Measurements from ENCODE around the gene LARGE2. TPM values are rescaled to one million over a fixed set of nuclear protein-coding genes. Genes with fewer than 3 reads are reported as not detected.

Gene LARGE2
- total RNA-seq, 3 donors from 2014 or later: 5.9 to 6.3 TPM; not detected in 1

DNA sequence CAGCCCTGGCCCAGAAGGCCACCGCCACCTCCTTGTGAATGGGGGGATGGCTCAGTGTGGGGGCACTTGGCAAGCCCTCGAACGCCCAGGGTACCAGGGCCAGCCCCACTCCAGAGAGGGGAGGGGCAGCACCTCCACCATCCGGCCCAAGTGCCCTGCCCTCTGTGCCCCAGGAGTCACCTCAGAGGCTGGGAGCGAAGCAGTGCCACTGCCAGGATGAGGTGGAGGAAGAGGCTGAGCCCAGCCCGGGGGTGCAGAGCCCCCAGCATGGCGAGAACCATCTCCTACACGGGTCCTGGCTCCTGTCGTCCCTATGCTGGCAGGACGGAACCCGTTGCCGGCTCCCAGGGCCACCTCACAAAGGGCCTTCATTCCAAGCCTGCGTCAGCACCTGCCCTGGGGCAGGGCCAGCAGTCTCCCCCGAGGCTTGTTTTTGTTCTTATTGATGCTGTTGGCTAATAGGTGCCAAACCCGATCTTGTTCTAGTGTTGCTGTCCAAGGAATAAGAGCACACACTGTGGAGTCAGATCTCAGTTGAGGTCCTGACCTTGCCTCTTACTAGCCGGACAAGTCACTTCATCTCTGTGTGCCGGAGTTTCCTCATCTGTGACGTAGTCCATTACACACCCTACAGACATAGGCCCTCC, 15.4 kb upstream of the LARGE2 start, which contains the start of gene FREY1:
Gene FREY1 (minus strand): TSS at position 307 of the 647 bp plus-strand sequence. CDS start 26 bp downstream, at position 281.
- no peaks in the 10 kb centered on the region for H3K9me3 ChIP-seq
- DNase-seq (ENCODE audit: low spot score in 2 of 2): no peak
- no peak for TF ChIP-seq POLR2A (IDR thresholded peaks at IDR 0.05)
- no peaks in the 10 kb centered on the region for H3K36me3 ChIP-seq
- H3K4me3 ChIP-seq: no peak within 1 kb of the TSS
- H3K4me1 ChIP-seq: no peaks in the 10 kb centered on the region
- intact Hi-C loops (cut with DNase I; ENCODE audit: low total_unique reads): no loop called here
- no peaks in the 10 kb centered on the region for H3K27me3 ChIP-seq
- no peak within 1 kb of the TSS for H3K27ac ChIP-seq

DNA sequence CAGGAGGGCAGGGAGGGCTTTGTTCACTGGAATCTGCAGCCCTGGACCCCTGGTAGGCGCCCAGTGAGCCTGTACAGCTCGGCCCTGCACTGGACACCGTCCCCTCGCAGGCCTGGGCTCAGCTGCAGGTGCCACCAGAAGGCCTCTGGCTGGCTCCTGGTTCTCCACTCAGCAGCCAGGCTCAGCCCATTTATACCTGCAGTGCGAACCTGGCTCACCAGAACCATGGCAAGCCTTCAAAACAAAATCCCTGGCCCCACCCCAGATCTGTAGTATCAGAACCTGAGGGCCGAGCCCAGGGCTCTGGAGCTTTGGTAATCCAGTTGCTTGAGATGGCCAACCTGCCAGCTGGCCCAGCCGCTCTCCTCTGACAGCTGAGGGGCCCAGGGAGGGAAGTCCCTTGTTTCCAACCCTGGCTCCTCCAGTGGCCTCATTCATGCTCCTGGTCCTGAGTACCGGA, 14.5 kb upstream of the LARGE2 start:
- H3K27me3 ChIP-seq: no peaks in the 10 kb centered on the region
- TF ChIP-seq POLR2A (IDR thresholded peaks at IDR 0.05): no peak
- no peak for TF ChIP-seq POLR2AphosphoS5 (IDR thresholded peaks at IDR 0.05)
- TF ChIP-seq, protein P1, sequence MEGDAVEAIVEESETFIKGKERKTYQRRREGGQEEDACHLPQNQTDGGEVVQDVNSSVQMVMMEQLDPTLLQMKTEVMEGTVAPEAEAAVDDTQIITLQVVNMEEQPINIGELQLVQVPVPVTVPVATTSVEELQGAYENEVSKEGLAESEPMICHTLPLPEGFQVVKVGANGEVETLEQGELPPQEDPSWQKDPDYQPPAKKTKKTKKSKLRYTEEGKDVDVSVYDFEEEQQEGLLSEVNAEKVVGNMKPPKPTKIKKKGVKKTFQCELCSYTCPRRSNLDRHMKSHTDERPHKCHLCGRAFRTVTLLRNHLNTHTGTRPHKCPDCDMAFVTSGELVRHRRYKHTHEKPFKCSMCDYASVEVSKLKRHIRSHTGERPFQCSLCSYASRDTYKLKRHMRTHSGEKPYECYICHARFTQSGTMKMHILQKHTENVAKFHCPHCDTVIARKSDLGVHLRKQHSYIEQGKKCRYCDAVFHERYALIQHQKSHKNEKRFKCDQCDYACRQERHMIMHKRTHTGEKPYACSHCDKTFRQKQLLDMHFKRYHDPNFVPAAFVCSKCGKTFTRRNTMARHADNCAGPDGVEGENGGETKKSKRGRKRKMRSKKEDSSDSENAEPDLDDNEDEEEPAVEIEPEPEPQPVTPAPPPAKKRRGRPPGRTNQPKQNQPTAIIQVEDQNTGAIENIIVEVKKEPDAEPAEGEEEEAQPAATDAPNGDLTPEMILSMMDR (IDR thresholded peaks at IDR 0.05): no peak
- H3K36me3 ChIP-seq: no peaks in the 10 kb centered on the region
- H3K4me1 ChIP-seq: no peaks in the 10 kb centered on the region
- no peaks in the 10 kb centered on the region for H3K9me3 ChIP-seq
- intact Hi-C loops (cut with DNase I; ENCODE audit: low total_unique reads): no loop called here
- no peak overlapping the region for H3K27ac ChIP-seq
- no peak for DNase-seq (ENCODE audit: low spot score in 2 of 2)
- no peak overlapping the region for H3K4me3 ChIP-seq

DNA sequence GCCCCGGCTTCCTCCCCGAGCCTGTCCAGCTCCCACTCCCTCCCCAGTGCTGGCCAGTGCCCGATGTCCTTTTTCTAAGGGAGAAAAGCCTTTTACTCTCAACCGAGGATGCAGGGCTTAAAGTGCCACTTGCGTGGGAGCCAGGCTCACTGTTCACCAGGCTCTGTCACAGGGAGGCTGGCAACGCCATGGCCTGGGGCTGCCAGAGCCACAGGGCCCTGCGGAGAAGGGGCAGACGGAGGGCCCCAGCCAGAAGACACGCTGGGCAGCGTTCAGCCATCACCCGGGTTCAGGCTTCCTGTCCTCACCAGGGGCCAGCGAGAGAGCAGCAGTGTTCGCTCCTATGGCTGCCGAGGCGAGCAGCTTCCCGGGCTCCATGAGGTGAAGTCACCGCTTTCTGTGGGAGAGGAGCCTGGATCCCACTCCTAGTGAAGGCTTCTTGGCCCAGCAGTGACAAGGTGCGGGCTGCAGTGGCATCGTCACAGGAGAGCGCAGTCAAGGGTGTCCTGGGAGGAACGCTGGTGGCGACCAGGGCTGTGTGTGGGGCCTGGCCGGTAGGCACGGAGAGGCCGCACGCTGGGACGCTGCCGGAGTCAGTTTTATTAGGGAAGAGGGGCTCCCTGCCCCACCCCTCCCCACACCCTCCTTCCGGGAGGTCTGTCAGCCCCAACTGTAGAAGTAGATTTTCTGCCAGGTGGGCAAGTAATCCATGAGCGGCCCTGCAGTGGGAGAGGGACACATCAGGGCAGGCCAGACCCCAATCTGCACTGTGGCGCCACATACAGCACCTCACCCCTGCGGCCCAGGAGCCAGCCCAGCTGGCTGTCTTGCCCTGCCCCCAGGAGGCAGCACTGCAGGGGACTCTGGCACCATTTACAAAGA, 12.6 kb upstream of the LARGE2 start:
- Histone ChIP-seq H3K36me3 (peaks cover 9% of the 10 kb centered on the region), H3K4me1 (no peaks in the 10 kb centered on the region), H3K4me3 (no peak overlapping the region), H3K27ac (no peak overlapping the region), H3K9me3 (no peaks in the 10 kb centered on the region), H3K27me3 (no peaks in the 10 kb centered on the region)
- intact Hi-C loops (cut with DNase I; ENCODE audit: low total_unique reads): no loop called here
- DNase-seq (ENCODE audit: low spot score in 2 of 2): no peak
- TF ChIP-seq POLR2AphosphoS5 (IDR thresholded peaks at IDR 0.05) (no peak), POLR2A (IDR thresholded peaks at IDR 0.05) (no peak)
- TF ChIP-seq, protein P1 (IDR thresholded peaks at IDR 0.05): no peak

DNA sequence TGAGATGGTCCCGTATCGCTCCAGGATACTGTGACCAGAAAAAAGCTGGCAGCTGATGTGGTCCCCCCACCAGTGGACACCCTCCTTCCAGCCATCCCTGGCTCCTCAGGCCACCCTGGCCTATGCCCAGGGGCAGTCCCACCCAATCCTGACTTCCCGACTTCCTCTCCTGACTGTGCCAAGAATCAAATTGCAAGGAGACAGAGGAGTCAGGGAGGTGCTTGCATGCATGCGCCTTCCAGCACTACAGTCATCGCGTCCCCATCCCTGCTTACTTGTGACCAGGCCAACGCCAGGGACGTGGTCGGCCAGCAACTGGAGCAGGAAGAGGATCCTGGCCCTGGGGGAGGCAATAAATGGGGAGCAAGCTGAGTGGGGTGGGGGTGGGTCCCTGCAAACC, 11.8 kb upstream of the LARGE2 start:
- Histone ChIP-seq H3K27me3 (no peaks in the 10 kb centered on the region), H3K36me3 (peaks cover 9% of the 10 kb centered on the region), H3K27ac (no peak overlapping the region), H3K4me3 (no peak overlapping the region), H3K4me1 (no peaks in the 10 kb centered on the region), H3K9me3 (no peaks in the 10 kb centered on the region)
- intact Hi-C loops (cut with DNase I; ENCODE audit: low total_unique reads): no loop called here
- DNase-seq (ENCODE audit: low spot score in 2 of 2): no peak
- no peak for TF ChIP-seq POLR2AphosphoS5 (IDR thresholded peaks at IDR 0.05)
- no peak for TF ChIP-seq POLR2A (IDR thresholded peaks at IDR 0.05)
- TF ChIP-seq, protein P1 (IDR thresholded peaks at IDR 0.05): no peak

DNA sequence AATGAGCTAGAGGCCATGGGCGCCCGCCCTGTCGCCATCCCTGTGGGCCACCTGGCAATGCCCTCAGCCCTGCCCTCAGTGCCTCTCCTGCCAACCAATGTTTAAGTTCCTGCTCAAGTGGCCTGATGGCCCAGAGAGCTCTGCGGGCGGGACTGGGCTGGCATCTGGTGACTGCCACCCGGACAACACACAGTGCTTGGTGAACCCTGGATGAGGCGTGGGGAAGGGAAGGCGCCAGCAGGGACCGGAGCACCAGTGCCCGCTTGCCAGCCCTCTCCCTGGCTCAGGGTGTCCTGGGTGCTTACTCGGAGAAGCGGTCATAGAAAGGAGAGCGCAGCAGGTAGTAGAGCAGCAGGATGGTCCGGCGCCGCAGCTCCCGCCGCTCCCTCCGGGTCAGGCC, 8.9 kb upstream of the LARGE2 start:
- Histone ChIP-seq H3K4me1 (peaks cover 0 to 6% of the 10 kb centered on the region in 2 donors), H3K36me3 (peaks cover 9% of the 10 kb centered on the region), H3K27ac (no peak overlapping the region), H3K27me3 (no peaks in the 10 kb centered on the region), H3K9me3 (no peaks in the 10 kb centered on the region), H3K4me3 (no peak overlapping the region)
- TF ChIP-seq POLR2A (IDR thresholded peaks at IDR 0.05) (no peak), POLR2AphosphoS5 (IDR thresholded peaks at IDR 0.05) (no peak)
- TF ChIP-seq, protein P1 (IDR thresholded peaks at IDR 0.05): no peak
- no peak for DNase-seq (ENCODE audit: low spot score in 2 of 2)
- intact Hi-C loops (cut with DNase I; ENCODE audit: low total_unique reads): no loop called here
